SK-N-MC (cell line): ENCODE data around the gene PHKG2.

ENCODE experiments used
- EZH2 ChIP-seq: fragments of 200-600 bp; sonication (generic); IDR thresholded peaks from one replicate; pipeline ENCODE4 v1.6.1; 2017; ENCODE audit warnings: antibody characterized with exemption
- POLR2AphosphoS5 ChIP-seq: IDR thresholded peaks from 2 replicates; pipeline ENCODE4 v1.6.1; 2012; ENCODE audit warnings: mild to moderate bottlenecking, low read depth, low read length, borderline replicate concordance

DNA sequence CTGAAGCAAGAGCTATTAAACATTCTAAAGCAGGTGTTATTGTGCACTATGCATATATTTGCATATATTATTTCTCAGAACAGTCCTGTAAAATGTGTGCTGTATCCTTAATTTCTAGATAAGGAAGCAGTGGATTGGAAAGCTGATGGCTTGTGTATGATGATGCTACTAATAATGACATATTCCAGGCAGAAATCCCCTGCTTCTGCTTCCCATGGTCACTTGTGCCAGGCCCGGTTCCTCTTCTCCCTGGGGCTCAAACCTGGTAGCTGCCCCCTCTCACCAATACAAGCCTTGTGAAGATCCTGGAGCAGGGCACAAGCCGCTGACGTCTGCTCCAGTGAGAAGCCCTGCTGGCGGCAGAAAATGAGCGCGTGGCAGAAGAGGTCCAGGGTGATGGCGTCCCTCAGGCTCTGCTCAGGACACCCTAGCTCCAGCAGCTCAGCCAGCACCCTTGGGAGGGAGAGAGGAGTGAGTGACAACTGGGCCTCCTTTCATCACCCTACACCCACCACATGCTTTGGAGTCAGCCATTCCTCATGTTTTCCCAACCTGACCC, 11.9 kb downstream of the PHKG2 start:
- no peak for TF ChIP-seq POLR2AphosphoS5
- TF ChIP-seq EZH2: no peak
